Lung (tissue), 12 donors: ENCODE data around the gene GOLGB1. TPM values are rescaled to one million over a fixed set of nuclear protein-coding genes. Genes with fewer than 3 reads are reported as not detected.
A peak's percentile ranks its signal among the peaks of the same experiment; 100 is the strongest.
"Not testable (repeated sequence)": the region's sequence is repeated elsewhere in the genome, so short reads cannot be mapped to it uniquely, and the experiment has no call there.

Source experiments
- ATAC-seq: fragments of 200-7000 bp; cut with Tn5 transposase; one replicate; pipeline ENCODE4 v1.9.1; 2020; ENCODE audit warnings: moderate number of reproducible peaks; ENCODE audit not compliant: insufficient read depth, low FRiP score
- DNase-seq, 3 donors: peaks; one replicate each; pipeline ENCODE4 v3.0.0-alpha.2; 2013 to 2017
- H3K27ac ChIP-seq, 2 donors: one replicate each; pipeline ENCODE4 v1.5.1; 2013; ENCODE audit warnings: mild to moderate bottlenecking in 2 of 2, moderate library complexity in 2 of 2, control low read depth in 1 of 2, inconsistent platforms in 1 of 2, low read depth in 1 of 2, low read length in 1 of 2
- H3K27me3 ChIP-seq, 3 donors: one replicate each; pipeline ENCODE4 v1.5.1; 2013; ENCODE audit warnings: low read length in 2 of 3; ENCODE audit not compliant: control insufficient read depth in 3 of 3, insufficient read depth in 3 of 3
- H3K36me3 ChIP-seq, 4 donors: one replicate each; pipeline ENCODE4 v1.5.1; 2013; ENCODE audit warnings: low read length in 4 of 4, mild to moderate bottlenecking in 1 of 4, moderate library complexity in 1 of 4; ENCODE audit not compliant: control insufficient read depth in 4 of 4, insufficient read depth in 4 of 4
- H3K4me1 ChIP-seq, 5 donors: one replicate each; pipeline ENCODE4 v1.5.1; 2013; ENCODE audit warnings: low read length in 5 of 5, mild to moderate bottlenecking in 2 of 5, moderate library complexity in 1 of 5; ENCODE audit not compliant: control insufficient read depth in 5 of 5, insufficient read depth in 5 of 5
- H3K4me3 ChIP-seq: one replicate; pipeline ENCODE4 v1.5.1; 2013; ENCODE audit warnings: mild to moderate bottlenecking, control low read depth, moderate library complexity
- H3K9ac ChIP-seq, 2 donors: one replicate each; pipeline ENCODE4 v1.5.1; 2013; ENCODE audit warnings: low read length in 2 of 2, control low read depth in 1 of 2; ENCODE audit not compliant: insufficient read depth in 1 of 2
- H3K9me3 ChIP-seq, 4 donors: one replicate each; pipeline ENCODE4 v1.5.1; 2013; ENCODE audit warnings: low read length in 3 of 4, mild to moderate bottlenecking in 1 of 4, moderate library complexity in 1 of 4; ENCODE audit not compliant: control insufficient read depth in 4 of 4, insufficient read depth in 3 of 4
- WGBS, 2 donors: extraction: QIAGEN DNeasy Blood & Tissue Kit; methylation state at CpG; one replicate each; pipeline ENCODE4 v1.1.7; 2013; 5-methylcytosine and 5-hydroxymethylcytosine counted together
- polyA plus RNA-seq, 2 donors: library from polyadenylated mRNA; stranded (reverse); fragments of 200-250 nt; gene quantifications; one replicate each; pipeline ENCODE4 v1.2.1, GENCODE V29; 2013
- total RNA-seq, 2 donors: library from RNA; depleted of rRNA in 1 of 2; stranded (reverse); fragments of >200 nt in 1 of 2; gene quantifications; one replicate each; pipeline ENCODE4 v1.2.1, GENCODE V29; 2014 to 2021
- TF ChIP-seq, protein P1 (sequence below): IDR thresholded peaks from 2 replicates; pipeline ENCODE4 v1.5.1; 2012; ENCODE audit warnings: mild to moderate bottlenecking; ENCODE audit errors: control extremely low read depth, extremely low read depth
- donor health status: control.
- donor health status: control.
- donor health status: Bipolar disorder and iron deficiency.
- donor health status: healthy.
- donor health status: DM: yes; HTN: yes; CAD: no.

Gene GOLGB1
- total and polyA plus RNA-seq, 4 donors: 11.6 to 92.8 (median 31.1) TPM

DNA sequence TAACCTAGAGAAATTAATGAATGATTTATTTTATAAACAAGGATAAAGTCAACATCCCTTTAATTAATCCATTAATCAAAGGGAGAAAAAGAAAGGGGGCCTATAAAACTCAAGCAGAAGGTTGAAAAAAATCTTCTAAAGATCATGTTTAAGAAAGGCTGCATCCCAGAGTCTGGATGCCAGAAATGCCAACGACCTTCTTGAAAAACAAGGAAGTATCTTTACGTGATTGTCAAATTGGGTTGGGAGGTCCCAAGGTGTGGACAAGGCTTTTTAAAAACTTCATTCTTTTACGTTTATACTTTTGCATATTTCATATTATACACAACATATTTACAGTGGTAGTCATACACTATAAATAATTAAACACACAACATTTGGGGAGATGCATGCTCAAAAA is 1.6 kb downstream of the GOLGB1 start:
- no peak overlapping the region for H3K4me3 ChIP-seq
- no peaks in the 10 kb centered on the region for H3K36me3 ChIP-seq
- no peak overlapping the region for H3K27ac ChIP-seq
- peaks cover 0 to 2% (median 0%) of the 10 kb centered on the region in 4 donors for H3K9me3 ChIP-seq
- peak overlapping the region in 1 of 2 donors; percentile 38 for H3K9ac ChIP-seq
- TF ChIP-seq, protein P1, sequence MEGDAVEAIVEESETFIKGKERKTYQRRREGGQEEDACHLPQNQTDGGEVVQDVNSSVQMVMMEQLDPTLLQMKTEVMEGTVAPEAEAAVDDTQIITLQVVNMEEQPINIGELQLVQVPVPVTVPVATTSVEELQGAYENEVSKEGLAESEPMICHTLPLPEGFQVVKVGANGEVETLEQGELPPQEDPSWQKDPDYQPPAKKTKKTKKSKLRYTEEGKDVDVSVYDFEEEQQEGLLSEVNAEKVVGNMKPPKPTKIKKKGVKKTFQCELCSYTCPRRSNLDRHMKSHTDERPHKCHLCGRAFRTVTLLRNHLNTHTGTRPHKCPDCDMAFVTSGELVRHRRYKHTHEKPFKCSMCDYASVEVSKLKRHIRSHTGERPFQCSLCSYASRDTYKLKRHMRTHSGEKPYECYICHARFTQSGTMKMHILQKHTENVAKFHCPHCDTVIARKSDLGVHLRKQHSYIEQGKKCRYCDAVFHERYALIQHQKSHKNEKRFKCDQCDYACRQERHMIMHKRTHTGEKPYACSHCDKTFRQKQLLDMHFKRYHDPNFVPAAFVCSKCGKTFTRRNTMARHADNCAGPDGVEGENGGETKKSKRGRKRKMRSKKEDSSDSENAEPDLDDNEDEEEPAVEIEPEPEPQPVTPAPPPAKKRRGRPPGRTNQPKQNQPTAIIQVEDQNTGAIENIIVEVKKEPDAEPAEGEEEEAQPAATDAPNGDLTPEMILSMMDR: no peak
- ATAC-seq (no peak), DNase-seq (peak in 1 of 3 donors; percentile 8)
- H3K27me3 ChIP-seq: peaks cover 0 to 3% (median 0%) of the 10 kb centered on the region in 3 donors
- peaks cover 0 to 22% (median 9%) of the 10 kb centered on the region in 5 donors for H3K4me1 ChIP-seq
- WGBS, 2 donors: 27 to 34% methylated on average over 3 of the region's 3 CpGs

DNA sequence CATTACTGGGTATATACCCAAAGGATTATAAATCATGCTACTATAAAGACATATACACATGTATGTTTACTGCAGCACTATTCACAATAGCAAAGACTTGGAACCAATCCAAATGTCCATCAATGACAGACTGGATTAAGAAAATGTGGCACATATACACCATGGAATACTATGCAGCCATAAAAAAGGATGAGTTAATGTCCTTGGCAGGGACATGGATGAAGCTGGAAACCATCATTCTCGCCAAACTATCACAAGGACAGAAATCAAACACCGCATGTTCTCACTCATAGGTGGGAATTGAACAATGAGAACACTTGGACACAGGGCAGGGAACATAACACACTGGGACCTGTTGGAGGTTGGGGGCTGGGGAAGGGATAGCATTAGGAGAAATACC is 6.4 kb downstream of the GOLGB1 start:
- not testable (repeated sequence) for H3K27ac ChIP-seq, H3K9me3 ChIP-seq, H3K36me3 ChIP-seq, DNase-seq, ATAC-seq, H3K4me1 ChIP-seq, H3K9ac ChIP-seq, H3K27me3 ChIP-seq, H3K4me3 ChIP-seq
- 98 to 100% methylated on average over 2 of the region's 2 CpGs for WGBS, 2 donors

DNA sequence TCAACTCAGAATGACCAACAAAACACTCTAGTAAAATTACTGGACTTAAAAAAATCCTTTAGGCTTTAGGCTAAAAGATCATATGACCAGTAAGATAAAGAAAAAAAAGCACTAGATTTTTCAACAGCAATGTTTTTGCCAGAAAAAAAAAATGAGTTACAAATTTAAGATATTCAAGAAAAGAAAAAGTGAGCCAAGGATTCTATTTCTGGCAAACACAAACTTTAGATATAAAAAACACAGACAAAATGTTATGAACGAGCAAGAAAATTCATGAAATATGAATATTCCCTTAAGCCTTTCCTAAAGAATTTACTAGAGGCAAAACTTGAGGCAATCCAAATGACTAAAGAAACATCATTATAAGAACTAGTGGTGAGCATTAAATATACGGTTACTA is 8.6 kb downstream of the GOLGB1 start:
- 85 to 88% methylated on average over 2 of the region's 2 CpGs for WGBS, 2 donors
- H3K27me3 ChIP-seq: no peaks in the 10 kb centered on the region
- H3K4me3 ChIP-seq: no peak overlapping the region
- peaks cover 0 to 2% (median 1%) of the 10 kb centered on the region in 4 donors for H3K36me3 ChIP-seq
- TF ChIP-seq, protein P1: no peak
- H3K9me3 ChIP-seq: peaks cover 0 to 2% (median 0%) of the 10 kb centered on the region in 4 donors
- no peak overlapping the region for H3K9ac ChIP-seq
- no peak overlapping the region for H3K27ac ChIP-seq
- ATAC-seq (no peak), DNase-seq (no peak)
- peaks cover 0 to 10% (median 0%) of the 10 kb centered on the region in 5 donors for H3K4me1 ChIP-seq

DNA sequence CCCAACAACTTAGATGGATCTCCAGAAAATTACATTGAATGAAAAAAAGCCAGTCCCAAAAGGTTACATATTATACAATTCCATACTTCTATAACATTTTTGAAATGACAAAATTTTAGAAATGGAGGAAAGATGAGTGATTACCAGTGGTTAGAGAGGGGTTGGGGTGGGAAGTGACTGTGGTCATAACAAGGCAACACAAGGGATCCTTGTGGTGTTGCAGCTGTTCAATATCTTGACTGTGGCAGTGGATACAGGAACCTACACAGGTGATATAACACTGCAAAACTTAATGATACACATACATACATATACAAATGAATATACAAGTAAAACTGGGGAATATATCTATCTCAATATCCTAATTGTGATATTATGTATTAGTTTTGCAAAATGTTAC is 9.6 kb downstream of the GOLGB1 start:
- TF ChIP-seq, protein P1: no peak

More for the DNA sequence above, 9.6 kb downstream of the GOLGB1 start:
- Histone ChIP-seq H3K27ac (no peak overlapping the region), H3K4me1 (peaks cover 0 to 9% (median 0%) of the 10 kb centered on the region in 5 donors), H3K4me3 (no peak overlapping the region), H3K9ac (no peak overlapping the region), H3K36me3 (peaks cover 0 to 2% (median 1%) of the 10 kb centered on the region in 4 donors), H3K27me3 (no peaks in the 10 kb centered on the region), H3K9me3 (peaks cover 0 to 2% (median 0%) of the 10 kb centered on the region in 4 donors)
- ATAC-seq: no peak
- no peak for DNase-seq
